ENCODE measurements around the gene KIF13A.
"Not testable (repeated sequence)": the region's sequence is repeated elsewhere in the genome, so short reads cannot be mapped to it uniquely, and the experiment has no call there.

Gene KIF13A

DNA sequence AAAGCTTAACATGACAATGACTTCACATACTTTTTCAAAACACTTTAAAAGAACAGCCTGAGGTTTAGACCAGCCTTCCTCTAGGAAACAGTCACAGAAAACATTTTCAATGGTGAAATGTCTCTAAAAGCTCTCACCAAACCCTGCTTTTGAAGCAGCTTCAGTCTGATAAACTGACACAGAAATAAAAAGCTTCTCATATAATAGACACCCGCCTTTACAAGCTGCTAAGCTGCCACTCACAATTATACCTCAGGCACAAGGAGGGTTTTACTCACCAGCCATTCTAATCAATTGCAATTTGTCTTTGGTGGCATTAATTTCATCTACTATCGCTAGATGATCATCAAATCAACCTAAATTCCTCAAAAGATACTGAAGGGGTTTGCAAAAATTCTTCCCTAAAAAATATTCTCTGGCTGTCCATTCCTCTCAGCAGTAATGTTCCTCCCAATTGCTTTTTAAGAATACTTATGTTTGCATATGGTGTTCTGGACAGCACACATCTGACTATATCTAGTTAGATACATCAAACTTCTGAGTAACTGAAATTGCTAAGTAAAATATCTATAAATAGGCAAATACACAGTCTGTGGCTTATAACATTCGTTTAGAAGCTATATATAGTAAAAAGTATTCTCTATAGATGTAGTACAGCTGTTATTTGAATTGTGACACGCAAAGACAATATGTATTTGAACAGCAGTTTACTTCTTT, 29.4 kb downstream of the KIF13A start:
- no peak overlapping the region for H3K4me3 ChIP-seq (ENCODE audit: low read length)
- TF ChIP-seq, protein P1, sequence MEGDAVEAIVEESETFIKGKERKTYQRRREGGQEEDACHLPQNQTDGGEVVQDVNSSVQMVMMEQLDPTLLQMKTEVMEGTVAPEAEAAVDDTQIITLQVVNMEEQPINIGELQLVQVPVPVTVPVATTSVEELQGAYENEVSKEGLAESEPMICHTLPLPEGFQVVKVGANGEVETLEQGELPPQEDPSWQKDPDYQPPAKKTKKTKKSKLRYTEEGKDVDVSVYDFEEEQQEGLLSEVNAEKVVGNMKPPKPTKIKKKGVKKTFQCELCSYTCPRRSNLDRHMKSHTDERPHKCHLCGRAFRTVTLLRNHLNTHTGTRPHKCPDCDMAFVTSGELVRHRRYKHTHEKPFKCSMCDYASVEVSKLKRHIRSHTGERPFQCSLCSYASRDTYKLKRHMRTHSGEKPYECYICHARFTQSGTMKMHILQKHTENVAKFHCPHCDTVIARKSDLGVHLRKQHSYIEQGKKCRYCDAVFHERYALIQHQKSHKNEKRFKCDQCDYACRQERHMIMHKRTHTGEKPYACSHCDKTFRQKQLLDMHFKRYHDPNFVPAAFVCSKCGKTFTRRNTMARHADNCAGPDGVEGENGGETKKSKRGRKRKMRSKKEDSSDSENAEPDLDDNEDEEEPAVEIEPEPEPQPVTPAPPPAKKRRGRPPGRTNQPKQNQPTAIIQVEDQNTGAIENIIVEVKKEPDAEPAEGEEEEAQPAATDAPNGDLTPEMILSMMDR (conservative IDR thresholded peaks at IDR 0.05; ENCODE audit: low read depth, low read length): no peak
- no peak for DNase-seq (ENCODE audit: low read depth)

- no peak for DNase-seq (ENCODE audit: low read depth)
- TF ChIP-seq, protein P1 (conservative IDR thresholded peaks at IDR 0.05; ENCODE audit: low read depth, low read length): no peak
- no peak overlapping the region for H3K4me3 ChIP-seq (ENCODE audit: low read length)
Measured at GRCh38 chr6:17957498-17957897, 29.9 kb downstream of the KIF13A start.

- TF ChIP-seq, protein P1 (conservative IDR thresholded peaks at IDR 0.05; ENCODE audit: low read depth, low read length): no peak
- no peak overlapping the region for H3K4me3 ChIP-seq (ENCODE audit: low read length)
- DNase-seq (ENCODE audit: low read depth): no peak
Measured at GRCh38 chr6:17957086-17957485, 30.3 kb downstream of the KIF13A start.

GRCh38 chr6:17950095-17950494, 37.3 kb downstream of the KIF13A start:
- TF ChIP-seq, protein P1 (conservative IDR thresholded peaks at IDR 0.05; ENCODE audit: low read depth, low read length): no peak
- DNase-seq (ENCODE audit: low read depth): no peak
- no peak overlapping the region for H3K4me3 ChIP-seq (ENCODE audit: low read length)

DNA sequence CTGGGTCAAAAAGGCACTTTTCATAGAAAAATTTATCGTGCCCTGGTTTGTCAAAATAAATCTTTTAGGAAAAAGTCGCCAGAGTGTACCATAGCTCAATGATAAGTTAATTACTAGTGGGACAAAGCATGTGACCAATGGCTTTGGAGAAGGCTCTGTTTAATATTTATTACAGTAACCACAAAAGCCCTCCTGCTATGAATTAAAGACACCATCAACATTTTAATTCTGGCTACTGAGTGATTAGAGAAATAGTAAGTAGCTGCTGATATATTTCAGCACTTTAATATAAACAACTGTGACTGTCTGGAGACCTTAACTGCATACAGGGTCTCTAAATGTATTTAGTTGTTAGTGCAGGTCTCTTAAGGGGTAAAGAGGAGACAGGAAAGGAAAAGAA, 38.3 kb downstream of the KIF13A start:
- TF ChIP-seq, protein P1 (conservative IDR thresholded peaks at IDR 0.05; ENCODE audit: low read depth, low read length): no peak

DNA sequence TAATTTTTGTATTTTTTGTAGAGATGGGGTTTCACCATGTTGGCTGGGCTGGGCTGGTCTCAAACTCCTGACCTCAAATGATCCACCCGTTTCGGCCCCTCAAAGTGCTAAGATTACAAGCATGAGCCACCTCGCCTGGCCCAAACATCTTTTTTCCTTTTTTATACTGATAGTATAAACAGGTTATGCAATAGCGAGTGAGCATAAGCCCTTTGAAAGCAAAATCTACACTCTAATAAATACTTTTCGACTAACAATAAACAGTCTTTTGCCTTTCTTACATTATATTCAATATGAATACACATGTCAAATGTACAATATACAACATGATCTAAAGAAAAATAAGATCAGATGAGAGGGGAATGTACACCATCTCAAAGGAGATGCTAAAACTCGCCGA, 38.7 kb downstream of the KIF13A start:
- DNase-seq (ENCODE audit: low read depth): no peak
- TF ChIP-seq, protein P1 (conservative IDR thresholded peaks at IDR 0.05; ENCODE audit: low read depth, low read length): no peak
- no peak overlapping the region for H3K4me3 ChIP-seq (ENCODE audit: low read length)

More for the DNA sequence above, 38.3 kb downstream of the KIF13A start:
- DNase-seq (ENCODE audit: low read depth): no peak
- no peak overlapping the region for H3K4me3 ChIP-seq (ENCODE audit: low read length)

DNA sequence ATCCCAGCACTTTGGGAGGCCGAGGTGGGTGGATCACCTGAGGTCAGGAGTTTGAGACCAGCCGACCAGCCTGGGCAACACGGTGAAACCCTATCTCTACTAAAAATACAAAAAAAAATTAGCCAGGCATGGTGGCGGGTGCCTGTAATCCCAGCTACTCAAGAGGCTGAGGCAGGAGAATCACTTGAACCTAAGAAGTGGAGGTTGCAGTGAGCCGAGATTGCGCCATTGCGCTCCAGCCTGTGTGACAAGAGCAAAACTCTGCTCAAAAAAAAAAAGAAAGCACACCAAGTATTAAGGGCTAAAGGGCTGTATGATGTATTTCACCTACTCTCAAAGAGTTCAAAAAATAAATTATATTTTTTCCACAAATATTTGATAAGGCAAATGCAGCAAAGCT, 39.9 kb downstream of the KIF13A start:
- H3K4me3 ChIP-seq (ENCODE audit: low read length); DNase-seq (ENCODE audit: low read depth): not testable (repeated sequence)
